SK-N-MC (cell line): ENCODE measurements around the gene TAGAP.
"Not testable (repeated sequence)": the region's sequence is repeated elsewhere in the genome, so short reads cannot be mapped to it uniquely, and the experiment has no call there.

Source experiments
- EZH2 ChIP-seq: fragments of 200-600 bp; sonication (generic); IDR thresholded peaks from one replicate; pipeline ENCODE4 v1.6.1; 2017; ENCODE audit warnings: antibody characterized with exemption
- POLR2AphosphoS5 ChIP-seq: IDR thresholded peaks from 2 replicates; pipeline ENCODE4 v1.6.1; 2012; ENCODE audit warnings: mild to moderate bottlenecking, low read depth, low read length, borderline replicate concordance

GRCh38 chr6:158989711-158990110 lies 55.1 kb downstream of the TAGAP start:
- TF ChIP-seq POLR2AphosphoS5, EZH2: not testable (repeated sequence)
